Kidney tubule cell (primary cell): ENCODE measurements around the gene FXYD3.

Source experiments
- DNase-seq: peaks from one replicate; pipeline ENCODE4 v3.0.0-alpha.2; 2018; ENCODE audit warnings: low spot score

FXYD3 gene

GRCh38 chr19:35162471-35163326 is 47.1 kb downstream of the FXYD3 start:
- peak; percentile 66 for DNase-seq

- peak; percentile 83 for DNase-seq
Measured at GRCh38 chr19:35164418-35164817, 48.8 kb downstream of the FXYD3 start.

DNA sequence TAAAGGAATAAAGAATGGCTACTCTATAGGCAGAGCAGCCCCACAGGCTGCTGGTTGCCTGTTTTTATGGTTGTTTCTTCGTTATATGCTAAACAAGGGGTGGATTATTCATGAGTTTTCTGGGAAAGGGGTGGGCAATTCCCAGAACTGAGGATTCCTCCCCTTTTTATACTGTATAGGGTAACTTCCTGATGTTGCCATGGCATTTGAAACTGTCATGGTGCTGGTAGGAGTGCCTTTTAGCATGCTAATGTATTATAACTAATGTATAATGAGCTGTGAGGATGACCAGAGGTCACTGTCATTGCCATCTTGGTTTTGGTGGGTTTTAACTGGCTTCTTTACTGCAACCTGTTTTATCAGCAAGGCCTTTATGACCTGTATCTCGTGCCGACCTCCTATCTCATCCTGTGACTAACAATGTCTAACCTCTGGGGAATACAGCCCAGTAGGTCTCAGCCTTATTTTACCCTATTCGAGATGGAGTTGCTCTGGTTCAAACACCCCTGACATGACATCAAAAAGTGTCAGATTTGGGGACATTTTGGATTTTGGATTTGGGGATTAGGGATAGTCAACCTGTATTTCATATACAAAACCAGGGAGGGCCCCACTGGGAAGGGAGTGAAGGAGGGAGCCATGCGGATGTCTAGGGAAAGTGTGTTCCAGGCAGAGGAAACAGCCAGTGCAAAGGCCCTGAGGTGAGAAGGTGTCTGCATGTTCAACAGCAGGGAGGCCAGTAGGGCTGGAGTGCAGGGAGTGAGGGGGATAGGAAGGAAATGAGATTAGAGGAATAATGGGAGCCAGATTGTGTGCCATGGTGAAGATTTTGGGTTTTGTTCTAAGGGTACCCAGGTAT is 49.8 kb downstream of the FXYD3 start:
- DNase-seq = no peak

- no peak for DNase-seq
Measured at GRCh38 chr19:35166100-35167063, 50.8 kb downstream of the FXYD3 start.

DNA sequence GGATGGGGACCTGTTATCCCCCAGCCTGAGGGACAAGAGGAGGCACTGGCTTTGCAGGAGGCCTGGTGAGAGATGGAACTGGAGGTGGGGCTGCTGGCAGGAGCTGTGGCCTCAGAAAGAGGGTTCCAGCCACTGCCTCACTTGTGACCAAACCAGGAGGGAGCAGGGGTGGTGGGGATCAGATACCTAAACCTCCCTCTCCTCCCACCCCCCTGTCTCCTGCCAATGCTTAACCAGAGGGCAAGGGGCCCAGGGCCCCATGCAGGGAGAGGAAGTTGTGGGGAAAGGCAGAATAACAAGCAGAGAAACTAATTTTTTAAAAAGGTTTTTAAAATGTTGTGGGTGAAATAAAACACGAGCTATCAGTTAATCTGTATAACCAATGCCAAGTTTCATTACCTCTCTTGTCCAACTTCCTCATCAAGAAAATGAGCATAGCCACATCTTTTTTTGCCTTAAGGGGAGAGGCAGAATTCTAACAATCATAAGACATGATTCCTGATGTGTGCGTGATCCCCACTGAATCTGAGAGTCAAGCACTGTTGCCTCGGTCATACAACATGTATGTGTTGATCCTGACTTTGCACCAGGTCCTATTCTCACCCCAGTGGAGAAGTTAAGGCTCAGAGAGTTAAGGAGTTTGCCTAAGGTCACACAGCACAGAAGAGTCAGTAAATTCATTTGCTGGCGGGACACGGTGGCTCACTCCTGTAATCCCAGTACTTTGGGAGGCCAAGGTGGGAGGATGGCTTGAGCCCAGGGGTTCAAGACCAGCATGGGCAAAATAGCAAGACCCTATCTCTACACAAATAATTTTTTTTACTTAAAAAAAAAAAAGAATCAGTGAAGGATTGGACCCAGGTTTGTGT is 51.9 kb downstream of the FXYD3 start:
- DNase-seq = no peak

GRCh38 chr19:35168196-35168595 is 52.6 kb downstream of the FXYD3 start:
- peak; percentile 58 for DNase-seq

GRCh38 chr19:35169221-35169995 is 53.8 kb downstream of the FXYD3 start:
- no peak for DNase-seq

- no peak for DNase-seq
Measured at GRCh38 chr19:35170359-35171061, 54.9 kb downstream of the FXYD3 start.

DNA sequence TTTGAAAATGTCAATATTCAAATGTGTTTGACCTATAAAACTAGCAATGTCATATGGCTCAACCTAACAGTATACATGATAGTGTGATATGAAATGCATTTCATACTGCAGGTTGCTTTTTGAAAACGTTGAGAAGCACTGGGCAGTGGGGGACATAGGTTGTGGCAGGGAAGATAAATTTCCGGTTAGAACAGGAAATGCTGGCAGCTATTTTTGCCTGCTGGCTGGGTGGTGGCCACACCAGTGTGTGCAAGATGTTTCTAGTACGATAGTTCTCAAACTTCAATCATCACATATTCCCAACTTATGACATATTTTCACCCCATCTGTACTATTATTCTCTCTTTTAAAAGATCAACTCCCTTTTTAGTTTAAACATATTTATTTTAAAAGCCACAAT is 56.1 kb downstream of the FXYD3 start:
- DNase-seq = no peak
